ENCODE measurements around the gene ARF3.
"Not testable (repeated sequence)": the region's sequence is repeated elsewhere in the genome, so short reads cannot be mapped to it uniquely, and the experiment has no call there.

The ARF3 gene

DNA sequence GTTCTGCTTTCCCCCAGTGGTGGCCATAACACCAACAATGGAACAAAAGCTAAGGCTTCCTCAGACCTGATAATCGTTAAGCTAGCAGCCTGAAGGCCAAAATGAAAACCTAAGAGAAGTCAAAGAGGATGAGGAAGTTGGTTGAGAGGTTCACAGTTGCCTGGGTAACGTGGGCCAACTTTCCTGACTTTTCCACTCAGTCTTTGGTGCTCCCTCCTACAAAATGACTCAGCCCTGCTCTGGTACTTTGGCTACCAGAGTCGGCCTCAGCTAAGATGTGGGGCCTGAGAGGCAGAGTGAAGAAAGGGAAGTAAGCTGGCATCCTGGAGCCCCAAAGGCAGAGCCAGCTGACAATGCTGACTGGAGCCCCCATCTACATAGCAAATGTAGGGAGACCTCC, 17.1 kb downstream of the ARF3 start:
- in situ Hi-C loops (cut with HindIII; ENCODE audit: low pct_ligation_motif_present, low pct_unique_long_range_greater_than_20kb, low sequenced_read_pairs), result no loop called here
- no peak for DNase-seq

DNA sequence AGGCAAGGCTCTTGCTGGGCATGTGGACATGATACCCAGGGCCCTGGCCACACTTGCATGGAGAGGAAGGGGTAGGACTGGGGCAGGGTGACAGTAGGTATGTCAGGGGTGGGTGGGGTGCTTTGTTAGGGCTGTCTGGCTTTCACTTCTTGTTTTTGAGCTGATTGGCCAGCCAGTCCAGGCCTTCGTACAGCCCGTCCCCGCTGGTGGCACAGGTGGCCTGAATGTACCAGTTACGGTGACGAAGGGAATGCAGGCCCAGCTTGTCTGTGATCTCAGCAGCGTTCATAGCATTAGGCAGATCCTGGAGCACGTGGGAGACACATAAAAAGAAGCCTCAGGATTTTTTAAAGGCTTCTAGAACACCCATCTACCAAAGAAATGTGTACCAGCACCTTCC, 18.5 kb downstream of the ARF3 start:
- in situ Hi-C loops (cut with HindIII; ENCODE audit: low pct_ligation_motif_present, low pct_unique_long_range_greater_than_20kb, low sequenced_read_pairs), result no loop called here

DNA sequence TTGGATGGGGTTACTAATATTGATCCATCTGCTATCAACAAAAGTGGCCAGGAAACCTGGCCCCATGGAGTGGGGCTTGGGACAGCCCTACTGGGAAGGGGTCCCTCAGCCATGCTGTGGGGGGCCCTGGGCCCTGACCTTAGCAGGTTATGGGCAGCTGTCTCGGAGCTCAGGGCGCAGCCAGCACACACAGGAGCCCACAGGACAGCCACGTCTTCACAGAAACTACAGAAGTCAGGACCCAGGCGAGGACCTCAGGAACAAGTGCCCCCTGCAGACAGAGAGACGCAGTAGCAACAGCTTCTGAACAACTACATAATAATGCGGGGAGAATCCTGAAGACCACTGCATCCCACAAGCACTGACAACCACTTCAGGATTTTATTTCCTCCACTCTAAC, 20.1 kb downstream of the ARF3 start:
- in situ Hi-C loops (cut with HindIII; ENCODE audit: low pct_ligation_motif_present, low pct_unique_long_range_greater_than_20kb, low sequenced_read_pairs), result no loop called here
- DNase-seq, result no peak

More for the DNA sequence above, 18.5 kb downstream of the ARF3 start:
- no peak for DNase-seq

DNA sequence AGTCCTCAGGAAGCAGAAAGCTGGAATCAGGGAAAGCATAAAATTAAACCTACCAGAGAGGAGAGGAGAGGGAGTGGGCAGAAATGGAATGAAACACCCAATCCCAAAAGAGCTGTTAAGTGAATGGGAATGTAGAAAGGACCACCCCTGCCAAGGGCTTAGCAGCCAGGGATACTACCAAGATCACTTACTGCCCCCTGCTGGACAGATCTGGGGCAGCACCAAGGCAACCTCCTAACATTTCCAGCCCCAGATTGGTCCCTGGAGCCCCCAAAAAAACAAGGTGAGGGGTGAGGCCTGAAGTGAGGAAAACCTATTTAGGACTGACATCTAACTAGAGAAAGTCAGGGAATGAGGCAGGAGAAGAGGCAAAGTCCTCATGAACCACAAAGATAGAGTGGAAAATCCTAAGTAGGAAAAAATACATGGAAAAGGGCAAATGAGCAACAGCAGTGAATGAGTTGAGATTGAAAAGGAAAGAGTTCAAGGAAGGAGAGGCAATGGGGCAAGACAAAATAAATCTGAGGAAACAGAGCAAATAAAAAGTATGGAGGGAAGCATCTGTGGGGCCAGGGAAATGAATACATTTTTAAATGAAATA, 20.8 kb downstream of the ARF3 start:
- in situ Hi-C loops (cut with HindIII; ENCODE audit: low pct_ligation_motif_present, low pct_unique_long_range_greater_than_20kb, low sequenced_read_pairs), result no loop called here
- peak; percentile 80 for DNase-seq

DNA sequence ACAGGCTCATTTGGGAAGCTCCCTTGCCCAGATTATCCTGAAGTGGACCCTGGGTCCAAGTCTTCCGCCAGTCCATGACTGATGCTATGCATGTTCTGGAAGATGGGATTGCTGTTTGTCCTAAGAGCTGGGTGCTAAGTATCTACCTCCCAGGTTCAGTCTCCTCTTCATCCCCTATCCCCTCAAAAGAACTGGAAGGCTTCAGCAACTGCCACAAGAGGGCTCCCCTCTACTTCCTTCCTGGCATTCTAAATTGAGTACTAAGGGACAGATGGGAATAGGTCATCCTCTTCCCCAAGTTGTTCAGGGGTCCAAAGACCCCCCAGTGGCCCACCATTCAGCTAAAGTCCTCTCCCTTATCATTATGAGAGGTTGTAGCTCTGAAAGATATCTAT, 23.0 kb downstream of the ARF3 start:
- in situ Hi-C loops (cut with HindIII; ENCODE audit: low pct_ligation_motif_present, low pct_unique_long_range_greater_than_20kb, low sequenced_read_pairs), result no loop called here
- peak; percentile 31 for DNase-seq

DNA sequence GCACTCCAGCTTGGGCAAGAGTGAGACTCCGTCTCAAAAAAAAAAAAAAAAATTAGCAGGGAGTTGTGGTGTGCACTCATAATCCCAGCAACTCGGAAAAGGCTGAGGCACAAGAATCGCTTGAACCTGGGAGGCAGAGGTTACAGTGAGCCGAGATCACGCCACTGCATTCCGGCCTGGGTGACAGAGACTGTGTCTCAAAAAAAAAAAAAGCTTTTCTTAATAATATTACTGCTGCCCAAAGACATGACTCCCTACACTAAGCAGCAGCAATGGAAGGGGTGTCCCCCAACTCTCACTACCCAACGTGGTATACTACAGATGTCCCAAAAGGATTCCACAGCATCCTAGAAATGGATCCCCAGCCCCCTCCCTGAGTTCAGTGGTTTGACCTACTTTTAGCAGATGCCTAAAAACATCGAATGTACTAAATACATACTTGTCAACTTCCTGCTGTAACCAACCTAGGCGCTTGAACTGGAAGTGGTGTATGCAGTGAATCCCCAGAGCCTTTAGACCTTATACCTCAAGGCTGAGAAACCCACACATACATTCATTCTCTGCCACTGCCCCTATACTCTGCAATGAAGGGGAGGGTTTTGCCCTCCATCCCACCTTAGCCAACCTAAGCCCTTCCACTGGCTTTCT, 23.5 kb downstream of the ARF3 start:
- in situ Hi-C loops (cut with HindIII; ENCODE audit: low pct_ligation_motif_present, low pct_unique_long_range_greater_than_20kb, low sequenced_read_pairs), result no loop called here
- no peak for DNase-seq

DNA sequence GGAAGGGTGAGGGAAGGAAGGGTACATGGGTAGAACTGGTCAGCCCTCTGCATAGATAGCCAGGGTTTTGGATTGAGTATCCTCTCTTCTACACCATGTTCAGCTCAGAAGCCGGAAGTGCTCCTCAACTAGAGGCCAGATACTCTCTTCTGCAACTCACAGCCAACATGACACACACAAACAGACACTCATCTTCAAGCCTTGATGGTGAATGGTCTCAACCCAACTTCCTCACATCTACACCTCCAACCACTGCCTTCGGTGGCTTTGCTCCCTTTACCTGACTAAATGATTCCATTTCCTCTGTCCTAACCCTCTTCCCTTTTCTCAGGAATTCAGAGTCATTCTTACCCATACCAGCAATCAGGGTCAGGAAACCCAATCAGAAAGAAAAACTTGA, 24.4 kb downstream of the ARF3 start:
- in situ Hi-C loops (cut with HindIII; ENCODE audit: low pct_ligation_motif_present, low pct_unique_long_range_greater_than_20kb, low sequenced_read_pairs), result no loop called here
- DNase-seq, result no peak

DNA sequence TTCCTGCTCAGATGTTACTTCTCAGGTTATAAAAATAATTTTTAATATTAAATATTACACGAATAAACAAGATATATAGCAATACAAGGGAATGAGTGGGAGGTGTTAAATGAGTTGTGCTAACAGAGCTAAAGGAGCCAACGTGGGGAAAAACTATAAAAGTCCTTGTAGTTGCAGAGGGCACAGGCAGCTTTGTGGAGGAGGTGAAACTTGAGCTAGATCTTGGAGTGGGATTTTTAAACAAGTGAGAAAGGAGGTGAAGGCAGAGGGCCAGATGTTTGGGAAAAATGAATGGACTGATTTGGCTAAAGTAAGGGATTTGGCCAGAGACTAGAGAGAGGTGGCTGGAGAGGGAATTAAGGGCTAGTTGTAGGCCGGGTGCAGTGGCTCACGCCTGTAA, 26.8 kb downstream of the ARF3 start:
- no peak for DNase-seq
- in situ Hi-C loops (cut with HindIII; ENCODE audit: low pct_ligation_motif_present, low pct_unique_long_range_greater_than_20kb, low sequenced_read_pairs), result no loop called here

DNA sequence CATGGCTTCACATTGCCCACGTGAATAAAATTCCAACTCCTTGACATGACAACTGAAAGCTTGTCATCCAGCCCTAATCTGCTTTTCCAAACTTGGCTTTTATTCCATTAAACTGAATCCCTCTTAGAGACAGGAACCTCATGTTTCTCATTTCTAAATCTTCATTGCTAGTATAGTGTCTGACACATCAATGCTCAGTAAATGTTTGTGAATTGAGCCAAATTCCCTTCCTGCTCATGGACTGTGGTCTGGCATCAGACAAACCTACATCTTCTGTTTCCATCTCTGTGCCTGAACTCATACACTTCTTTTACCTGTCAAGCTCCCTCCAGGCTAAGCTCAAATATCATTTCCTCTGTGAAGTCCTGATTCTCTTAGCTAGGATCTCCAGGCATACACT, 27.7 kb downstream of the ARF3 start:
- in situ Hi-C loops (cut with HindIII; ENCODE audit: low pct_ligation_motif_present, low pct_unique_long_range_greater_than_20kb, low sequenced_read_pairs), result no loop called here
- no peak for DNase-seq

DNA sequence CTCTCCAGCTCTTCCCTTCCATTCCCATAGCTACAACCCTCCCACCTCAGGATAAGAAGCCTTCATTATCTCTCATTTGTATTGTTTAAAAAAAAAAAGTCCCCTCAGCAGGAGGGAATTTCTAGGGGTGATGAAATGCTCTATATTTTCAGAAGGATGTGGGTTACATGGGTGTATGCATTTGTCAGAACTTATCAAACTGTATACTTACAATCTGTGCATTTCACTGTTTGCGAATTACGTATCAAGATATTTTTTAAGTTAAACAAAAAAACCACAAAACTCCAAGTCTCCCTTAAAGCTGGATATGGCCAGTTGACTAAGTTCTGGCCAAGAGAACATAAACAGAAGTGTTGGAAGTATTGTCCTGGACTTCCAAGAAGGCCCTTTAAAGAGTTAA, 30.0 kb downstream of the ARF3 start:
- no peak for DNase-seq
- in situ Hi-C loops (cut with HindIII; ENCODE audit: low pct_ligation_motif_present, low pct_unique_long_range_greater_than_20kb, low sequenced_read_pairs), result no loop called here

DNA sequence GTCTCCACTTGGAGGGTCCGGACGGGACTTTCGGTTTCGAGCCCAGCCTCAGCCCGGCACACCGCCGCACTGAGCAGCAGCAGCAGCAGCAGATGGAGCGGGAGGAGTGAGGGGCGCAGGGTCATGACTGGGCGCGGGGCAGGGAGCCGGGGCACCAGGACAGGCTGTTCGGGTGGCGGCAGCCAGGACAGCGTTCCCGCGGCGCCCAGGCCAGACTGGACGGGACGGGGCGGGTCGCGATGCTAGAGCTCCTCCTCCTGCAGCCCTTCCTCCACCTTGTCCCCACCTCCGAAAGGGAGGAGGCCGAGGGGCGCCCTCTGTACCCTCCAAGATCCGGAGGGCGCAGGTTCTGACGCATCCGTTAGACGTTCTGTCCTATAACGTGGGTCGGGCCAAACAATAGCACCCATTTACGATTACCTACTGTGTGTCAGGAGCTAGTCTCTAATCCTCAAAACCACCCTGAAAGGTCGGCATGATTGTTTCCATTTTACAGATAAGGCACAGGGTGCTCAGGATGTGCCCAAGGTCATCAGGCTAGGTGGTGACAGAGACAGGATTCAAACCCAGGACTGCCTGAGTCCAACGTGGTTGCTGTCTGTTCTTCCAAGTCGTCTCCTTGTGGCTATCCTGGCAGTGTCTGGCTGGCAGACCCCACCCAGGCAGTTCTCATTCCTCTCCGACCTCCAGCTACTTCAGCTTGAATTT, 31.8 kb downstream of the ARF3 start, which contains the start of gene FKBP11:
Gene FKBP11 (minus strand): TSS at position 189 of the 708 bp plus-strand sequence. CDS start 64 bp downstream, at position 125.
- in situ Hi-C loops (cut with HindIII; ENCODE audit: low pct_ligation_motif_present, low pct_unique_long_range_greater_than_20kb, low sequenced_read_pairs), result no loop called here
- DNase-seq, result peak; percentile 72

DNA sequence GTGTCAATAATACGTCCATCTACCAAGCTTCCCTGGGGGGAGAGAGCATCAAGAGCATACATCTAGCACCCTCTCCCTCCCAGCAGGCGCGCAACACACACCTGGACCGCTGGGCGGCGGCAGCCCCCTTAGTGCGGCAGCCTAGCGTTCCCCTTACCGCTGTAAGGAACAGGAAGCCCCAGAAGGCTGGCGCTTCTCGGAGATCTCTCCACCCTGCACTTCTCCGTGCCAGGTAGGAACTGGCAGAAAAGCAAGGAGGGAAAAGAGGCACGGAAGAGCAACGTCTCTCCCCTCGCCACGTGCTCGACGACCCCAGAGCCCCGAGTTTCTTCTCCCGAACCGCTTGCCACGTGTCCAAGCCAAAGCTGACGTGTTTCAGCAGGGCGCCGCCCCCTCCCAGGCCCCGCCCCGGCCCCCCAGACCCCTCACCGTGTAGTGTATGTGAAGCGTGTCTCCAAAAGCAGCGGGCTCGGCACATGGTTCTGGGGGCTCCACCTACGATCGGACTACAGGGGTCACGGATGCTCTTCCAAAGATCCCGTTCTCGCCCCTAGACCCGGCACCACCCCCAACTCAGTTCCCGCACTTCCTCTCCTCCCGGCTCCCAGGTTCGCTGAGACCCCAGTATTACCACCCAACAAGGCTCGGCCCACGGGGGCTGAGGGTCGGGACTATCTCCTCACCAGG, 32.5 kb downstream of the ARF3 start:
- in situ Hi-C loops (cut with HindIII; ENCODE audit: low pct_ligation_motif_present, low pct_unique_long_range_greater_than_20kb, low sequenced_read_pairs), result no loop called here
- peak; percentile 78 for DNase-seq

DNA sequence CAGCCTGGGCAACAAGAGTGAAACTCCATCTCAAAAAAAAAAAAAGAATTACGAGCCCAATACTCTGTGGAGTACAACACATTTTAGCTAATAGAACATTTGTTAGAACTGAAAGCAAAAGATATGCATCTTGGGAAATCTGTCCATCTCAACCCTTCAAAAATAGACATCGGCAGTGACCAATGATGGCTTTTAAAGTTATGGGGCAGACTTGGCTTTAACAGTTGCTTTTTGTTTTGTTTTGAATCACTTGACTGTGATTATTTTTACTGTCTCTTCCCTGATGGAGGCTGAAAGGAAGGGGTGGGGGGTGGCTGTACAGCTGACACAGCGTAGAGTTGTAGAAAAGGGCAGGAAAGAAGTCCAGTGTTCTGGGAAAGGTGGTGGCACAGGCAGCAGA, 34.2 kb downstream of the ARF3 start:
- no peak for DNase-seq
- in situ Hi-C loops (cut with HindIII; ENCODE audit: low pct_ligation_motif_present, low pct_unique_long_range_greater_than_20kb, low sequenced_read_pairs), result no loop called here

DNA sequence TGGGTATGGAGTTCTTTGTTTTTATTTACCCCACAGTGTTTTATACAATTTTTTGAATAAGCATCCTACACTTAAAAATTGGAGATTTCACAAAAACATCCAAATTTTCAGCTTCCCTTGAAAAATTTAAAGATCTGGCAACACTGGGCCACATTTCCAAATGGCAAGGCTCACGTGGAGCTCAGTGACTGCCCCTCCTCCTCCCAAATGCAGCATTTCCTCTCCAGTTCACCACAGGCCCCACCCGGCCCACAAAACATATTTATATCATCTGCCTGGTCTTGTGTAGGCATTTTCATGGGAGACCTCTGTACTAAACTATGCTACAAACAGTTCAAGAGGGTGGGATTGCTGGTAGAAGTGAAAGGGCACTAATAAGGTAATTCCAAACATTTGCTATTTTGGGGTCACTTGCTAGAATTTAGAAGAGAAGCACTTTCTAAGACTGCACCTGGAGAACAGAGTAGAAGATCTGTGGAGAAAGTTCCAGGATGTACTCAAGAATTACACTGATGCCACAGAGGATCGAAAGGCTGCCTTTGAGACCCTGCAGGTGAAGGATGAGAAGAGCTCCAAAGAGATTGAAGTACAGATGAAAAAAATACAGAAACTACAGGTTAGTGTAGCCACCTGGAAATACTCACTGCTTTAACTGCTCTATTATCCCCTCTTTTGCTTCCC, 39.3 kb downstream of the ARF3 start:
- in situ Hi-C loops (cut with HindIII; ENCODE audit: low pct_ligation_motif_present, low pct_unique_long_range_greater_than_20kb, low sequenced_read_pairs), result no loop called here
- DNase-seq, result no peak

DNA sequence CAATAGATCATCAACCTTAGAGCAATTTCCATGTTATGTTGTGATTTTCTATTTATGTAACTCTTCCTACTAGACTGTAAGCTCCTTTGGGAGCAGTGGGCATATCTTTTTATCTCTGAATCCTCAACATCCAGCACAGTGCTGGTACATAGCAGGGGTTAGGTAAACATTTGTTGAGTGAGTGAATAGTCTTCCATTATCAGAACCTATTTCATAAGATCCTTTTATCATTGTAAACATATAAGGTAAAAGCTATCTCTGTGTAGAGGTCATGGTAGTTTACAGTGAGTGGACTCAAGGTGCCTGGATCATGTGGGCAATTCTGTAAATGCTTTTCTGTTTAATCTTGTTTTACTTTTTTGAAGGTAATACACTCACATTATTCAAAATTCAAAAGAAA, 47.1 kb downstream of the ARF3 start:
- DNase-seq, result no peak
- in situ Hi-C loops (cut with HindIII; ENCODE audit: low pct_ligation_motif_present, low pct_unique_long_range_greater_than_20kb, low sequenced_read_pairs), result no loop called here

DNA sequence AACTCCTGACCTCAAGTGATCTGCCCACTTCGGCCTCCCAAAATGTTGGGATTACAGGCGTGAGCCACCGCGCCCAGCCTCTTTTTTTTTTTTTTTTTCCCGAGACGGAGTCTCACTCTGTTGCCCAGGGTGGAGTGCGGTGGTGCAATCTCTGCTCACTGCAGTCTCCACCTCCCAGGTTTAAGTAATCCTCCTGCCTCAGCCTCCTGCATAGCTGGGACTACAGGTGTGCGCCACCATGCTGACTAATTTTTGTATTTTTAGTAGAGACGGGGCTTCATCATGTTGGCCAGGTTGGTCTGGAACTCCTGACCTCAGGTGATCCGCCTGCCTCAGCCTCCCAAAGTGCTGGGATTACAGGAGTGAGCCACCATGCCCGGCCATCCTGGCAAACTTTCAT, 47.6 kb downstream of the ARF3 start:
- DNase-seq; in situ Hi-C loops (cut with HindIII; ENCODE audit: low pct_ligation_motif_present, low pct_unique_long_range_greater_than_20kb, low sequenced_read_pairs): not testable (repeated sequence)

DNA sequence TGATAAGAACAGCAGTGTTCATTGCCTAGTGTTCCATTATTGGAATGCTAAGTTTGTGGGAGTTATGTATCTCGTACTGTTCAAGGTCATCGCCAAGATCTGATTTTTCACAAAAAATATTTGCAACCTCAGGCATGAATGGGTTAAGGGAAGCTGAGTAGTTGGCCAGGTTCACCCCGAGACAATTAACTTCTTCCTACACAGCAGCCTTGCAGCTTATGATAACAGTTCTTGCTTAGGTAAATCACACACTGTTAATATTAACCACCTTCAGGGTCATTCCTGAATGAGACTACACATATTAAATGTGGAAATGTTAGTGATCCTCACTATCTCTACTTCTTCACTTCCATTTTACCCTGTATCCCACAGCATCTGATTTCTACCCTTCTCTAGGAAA, 50.0 kb downstream of the ARF3 start:
- no peak for DNase-seq
- in situ Hi-C loops (cut with HindIII; ENCODE audit: low pct_ligation_motif_present, low pct_unique_long_range_greater_than_20kb, low sequenced_read_pairs), result no loop called here

DNA sequence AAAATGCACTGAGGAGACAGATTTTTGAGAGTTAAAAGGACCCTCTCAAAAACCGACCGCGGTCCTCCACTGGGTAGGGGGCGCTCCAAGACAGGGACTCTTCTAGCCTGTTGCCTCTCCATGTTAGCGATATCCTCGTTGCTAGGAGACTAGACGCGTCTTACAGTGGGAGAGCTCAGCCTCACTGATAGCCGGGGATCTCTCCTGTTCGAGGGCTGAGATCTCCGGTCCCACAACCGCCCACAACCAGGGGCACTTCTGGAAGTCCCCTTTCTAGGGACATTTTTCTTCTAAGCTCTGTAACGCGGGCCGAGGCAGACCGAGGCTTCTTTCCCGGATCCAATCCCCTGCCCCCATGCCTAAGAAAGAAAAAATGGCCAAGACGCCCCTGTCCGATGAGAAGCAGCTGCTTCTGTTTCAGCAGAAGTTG, 53.3 kb downstream of the ARF3 start:
- in situ Hi-C loops (cut with HindIII; ENCODE audit: low pct_ligation_motif_present, low pct_unique_long_range_greater_than_20kb, low sequenced_read_pairs), result no loop called here
- peak; percentile 95 for DNase-seq
